Lower leg skin (tissue), 4 donors: Measurements from ENCODE around the gene TMEM200A. TPM values are rescaled to one million over a fixed set of nuclear protein-coding genes. Genes with fewer than 3 reads are reported as not detected.

Experiments
- DNase-seq, 2 donors: peaks; one replicate each; pipeline ENCODE4 v3.0.0-alpha.2; 2019; ENCODE audit warnings: low spot score in 2 of 2
- H3K4me3 ChIP-seq: fragments of 200-600 bp; sonication (generic); 2 replicates; pipeline ENCODE4 v1.5.1; 2017; ENCODE audit warnings: mild to moderate bottlenecking, low read depth; ENCODE audit not compliant: poor library complexity, severe bottlenecking
- POLR2A ChIP-seq, 2 donors: fragments of 450-650 bp; IDR thresholded peaks; one replicate each; pipeline ENCODE4 v1.6.1; 2016 to 2017; ENCODE audit warnings: antibody characterized with exemption in 2 of 2, mild to moderate bottlenecking in 1 of 2, moderate library complexity in 1 of 2
- WGBS, 2 donors: methylation state at CpG; one replicate each; pipeline ENCODE4 v1.1.5; 2018; 5-methylcytosine and 5-hydroxymethylcytosine counted together
- intact Hi-C: fragments of 100-400 bp; cut with DNase I; formaldehyde crosslinking; loops from one replicate; pipeline ENCODE4 v1.15.0; 2023; ENCODE audit warnings: low total_unique reads
- total RNA-seq, 4 donors: library from RNA; depleted of rRNA; stranded (reverse); fragments of >200 nt; gene quantifications; one replicate each; pipeline ENCODE4 v1.1.0, GENCODE V29; 2016
- TF ChIP-seq, protein P1 (sequence below), 3 donors: fragments of 450-650 bp; IDR thresholded peaks; one replicate each; pipeline ENCODE4 v1.5.1; 2016; ENCODE audit warnings: antibody characterized with exemption in 3 of 3, mild to moderate bottlenecking in 3 of 3, moderate library complexity in 2 of 3

TMEM200A gene
- total RNA-seq, 4 donors from 2014 or later = 0.23 to 1.6 (median 0.68) TPM

DNA sequence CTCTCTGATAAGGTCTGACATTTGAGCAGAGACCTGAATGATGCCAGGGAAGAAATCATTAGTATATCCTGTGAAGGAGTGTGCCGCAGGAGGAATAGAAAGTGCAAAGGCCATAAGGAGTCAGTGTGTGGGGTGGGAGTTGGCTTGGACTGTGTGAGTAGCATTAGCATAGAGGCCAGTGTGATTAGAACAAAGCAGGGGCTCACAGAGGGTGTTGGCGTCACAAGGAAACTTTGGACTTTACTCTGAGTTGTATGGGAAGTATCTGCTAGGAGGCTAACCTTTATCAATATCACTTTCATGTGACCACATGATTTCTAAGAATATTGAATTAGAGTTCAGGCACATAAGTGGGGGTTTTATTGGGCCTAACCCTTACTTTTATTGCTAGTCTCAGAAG lies 12.1 kb downstream of the TMEM200A start:
- WGBS, 2 donors = 96 to 97% methylated on average over 2 of the region's 2 CpGs
- intact Hi-C loops = no loop called here
- TF ChIP-seq POLR2A (IDR thresholded peaks at IDR 0.05) = no peak
- TF ChIP-seq, protein P1, sequence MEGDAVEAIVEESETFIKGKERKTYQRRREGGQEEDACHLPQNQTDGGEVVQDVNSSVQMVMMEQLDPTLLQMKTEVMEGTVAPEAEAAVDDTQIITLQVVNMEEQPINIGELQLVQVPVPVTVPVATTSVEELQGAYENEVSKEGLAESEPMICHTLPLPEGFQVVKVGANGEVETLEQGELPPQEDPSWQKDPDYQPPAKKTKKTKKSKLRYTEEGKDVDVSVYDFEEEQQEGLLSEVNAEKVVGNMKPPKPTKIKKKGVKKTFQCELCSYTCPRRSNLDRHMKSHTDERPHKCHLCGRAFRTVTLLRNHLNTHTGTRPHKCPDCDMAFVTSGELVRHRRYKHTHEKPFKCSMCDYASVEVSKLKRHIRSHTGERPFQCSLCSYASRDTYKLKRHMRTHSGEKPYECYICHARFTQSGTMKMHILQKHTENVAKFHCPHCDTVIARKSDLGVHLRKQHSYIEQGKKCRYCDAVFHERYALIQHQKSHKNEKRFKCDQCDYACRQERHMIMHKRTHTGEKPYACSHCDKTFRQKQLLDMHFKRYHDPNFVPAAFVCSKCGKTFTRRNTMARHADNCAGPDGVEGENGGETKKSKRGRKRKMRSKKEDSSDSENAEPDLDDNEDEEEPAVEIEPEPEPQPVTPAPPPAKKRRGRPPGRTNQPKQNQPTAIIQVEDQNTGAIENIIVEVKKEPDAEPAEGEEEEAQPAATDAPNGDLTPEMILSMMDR (IDR thresholded peaks at IDR 0.05) = no peak
- H3K4me3 ChIP-seq = no peak overlapping the region
- DNase-seq = no peak

DNA sequence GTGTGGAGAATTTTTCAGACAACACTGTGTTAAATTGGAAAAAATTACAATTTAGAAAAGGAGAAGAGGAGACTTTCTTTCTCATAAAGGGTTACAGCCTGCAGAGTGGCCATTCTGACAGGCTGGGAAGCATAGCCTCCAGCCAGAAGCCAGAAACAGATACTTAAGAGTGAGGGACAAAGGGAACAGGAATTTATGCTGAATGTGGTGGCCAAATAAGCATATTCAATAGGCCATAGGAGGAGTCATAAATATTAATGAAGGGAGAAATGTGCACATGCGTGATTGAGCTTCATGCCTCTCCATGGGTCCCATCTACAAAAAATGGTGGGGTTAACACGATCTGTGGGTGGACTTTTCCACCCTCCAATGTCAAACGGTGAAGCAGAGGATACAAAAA lies 13.4 kb downstream of the TMEM200A start:
- 83 to 84% methylated on average over 3 of the region's 3 CpGs for WGBS, 2 donors
- DNase-seq = no peak
- no peak for TF ChIP-seq POLR2A (IDR thresholded peaks at IDR 0.05)
- TF ChIP-seq, protein P1 (IDR thresholded peaks at IDR 0.05) = no peak
- no peak overlapping the region for H3K4me3 ChIP-seq
- intact Hi-C loops = no loop called here

DNA sequence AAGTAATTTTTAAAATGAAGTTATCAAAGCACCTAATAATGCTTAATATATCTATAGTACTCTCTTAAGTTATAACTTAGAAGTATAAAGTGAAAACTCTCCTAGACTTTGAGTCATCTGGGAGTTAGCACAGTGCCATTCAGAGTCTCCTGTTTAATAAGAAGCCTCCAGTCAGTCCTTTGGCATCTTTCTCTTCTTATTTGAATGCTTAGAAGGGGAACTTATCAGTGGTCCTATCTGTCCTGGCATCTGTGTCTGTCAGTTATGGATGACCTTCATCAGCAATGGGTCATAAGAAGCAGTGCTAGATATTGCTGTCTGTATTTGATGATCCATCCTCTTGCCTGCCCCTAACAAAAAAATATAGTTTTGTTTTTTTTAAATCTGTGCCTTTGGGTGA lies 15.2 kb downstream of the TMEM200A start:
- no peak overlapping the region for H3K4me3 ChIP-seq
- no peak for DNase-seq
- TF ChIP-seq POLR2A (IDR thresholded peaks at IDR 0.05) = no peak
- TF ChIP-seq, protein P1 (IDR thresholded peaks at IDR 0.05) = no peak
- intact Hi-C loops = no loop called here

DNA sequence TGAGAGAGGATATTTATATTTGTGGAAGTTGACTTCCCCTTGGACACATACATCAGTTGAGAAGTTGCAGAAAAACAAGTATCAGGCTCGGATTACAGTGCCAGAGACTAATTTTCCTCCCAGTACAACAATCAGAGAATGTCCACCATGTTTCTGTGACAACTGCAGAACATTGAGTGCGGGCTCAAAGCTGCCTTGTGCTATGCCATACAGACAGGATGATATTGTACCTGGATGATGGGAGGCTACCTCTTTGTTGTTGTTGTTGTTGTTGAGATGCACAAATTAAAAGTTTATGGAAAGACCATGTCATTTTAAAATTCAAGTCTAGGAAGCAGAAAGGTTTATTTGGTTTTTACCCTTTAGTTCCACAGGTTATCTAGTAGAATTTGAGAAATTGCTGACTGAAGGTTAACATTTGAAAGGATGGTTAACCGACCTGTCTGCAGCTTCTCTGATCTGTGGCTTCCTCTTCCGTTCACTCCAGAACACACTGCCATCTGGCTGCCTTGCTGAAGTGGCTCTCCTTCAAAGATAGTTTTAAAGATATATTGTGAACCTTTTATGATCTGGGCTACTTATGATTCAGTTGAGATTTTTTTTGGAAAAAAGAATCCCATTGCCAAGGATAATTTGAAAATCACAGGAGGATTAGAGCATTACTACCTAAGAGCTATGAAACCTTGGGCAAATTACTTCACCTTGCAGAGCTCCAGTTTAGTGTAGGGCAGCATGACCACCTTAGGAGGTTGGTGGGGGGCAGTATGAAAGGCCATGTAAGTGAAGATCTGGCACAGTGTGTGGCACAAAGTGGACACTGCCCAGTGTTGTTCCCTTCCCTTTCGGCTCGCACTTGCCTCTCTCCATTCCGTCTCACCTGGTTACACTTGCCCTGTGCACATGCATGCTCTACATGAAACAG lies 15.9 kb downstream of the TMEM200A start:
- intact Hi-C loops = no loop called here
- DNase-seq = no peak
- TF ChIP-seq POLR2A (IDR thresholded peaks at IDR 0.05) = no peak
- H3K4me3 ChIP-seq = no peak overlapping the region
- WGBS, 2 donors = 70 to 71% methylated on average over 7 of the region's 7 CpGs

DNA sequence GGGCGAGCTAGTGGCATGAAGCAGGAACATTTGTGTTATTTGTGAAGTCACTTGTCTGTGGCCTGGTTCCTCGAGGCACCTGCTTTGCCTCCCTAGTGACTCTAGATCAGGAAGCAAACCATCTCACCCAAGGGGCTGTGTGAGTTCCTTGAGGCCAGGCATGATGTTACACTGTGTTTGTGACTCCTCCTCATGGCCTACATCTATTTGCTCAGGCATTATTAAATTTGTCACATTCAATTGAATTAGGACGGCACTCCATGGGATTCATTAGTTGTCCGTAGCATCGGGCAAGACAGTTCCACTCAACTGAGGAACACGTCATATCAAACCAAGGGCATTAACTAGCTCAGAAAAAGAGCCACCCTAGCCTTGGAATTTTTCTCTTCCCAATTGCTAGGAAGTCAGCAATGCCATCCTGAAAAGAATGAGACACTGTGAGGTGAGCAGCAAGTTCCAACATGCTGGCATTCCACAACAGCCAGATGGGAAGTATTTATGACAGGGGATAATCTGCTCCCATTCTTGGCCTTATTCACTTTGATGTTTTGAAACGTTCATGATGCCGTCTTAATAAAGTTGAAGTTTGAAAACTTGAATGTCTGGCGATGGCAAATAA lies 17.2 kb downstream of the TMEM200A start:
- intact Hi-C loops = no loop called here
- DNase-seq = no peak
- no peak overlapping the region for H3K4me3 ChIP-seq
- no peak for TF ChIP-seq POLR2A (IDR thresholded peaks at IDR 0.05)
- TF ChIP-seq, protein P1 (IDR thresholded peaks at IDR 0.05) = no peak
- whole genome bisulfite sequencing, 2 donors = 49 to 57% methylated on average over 9 of the region's 9 CpGs

DNA sequence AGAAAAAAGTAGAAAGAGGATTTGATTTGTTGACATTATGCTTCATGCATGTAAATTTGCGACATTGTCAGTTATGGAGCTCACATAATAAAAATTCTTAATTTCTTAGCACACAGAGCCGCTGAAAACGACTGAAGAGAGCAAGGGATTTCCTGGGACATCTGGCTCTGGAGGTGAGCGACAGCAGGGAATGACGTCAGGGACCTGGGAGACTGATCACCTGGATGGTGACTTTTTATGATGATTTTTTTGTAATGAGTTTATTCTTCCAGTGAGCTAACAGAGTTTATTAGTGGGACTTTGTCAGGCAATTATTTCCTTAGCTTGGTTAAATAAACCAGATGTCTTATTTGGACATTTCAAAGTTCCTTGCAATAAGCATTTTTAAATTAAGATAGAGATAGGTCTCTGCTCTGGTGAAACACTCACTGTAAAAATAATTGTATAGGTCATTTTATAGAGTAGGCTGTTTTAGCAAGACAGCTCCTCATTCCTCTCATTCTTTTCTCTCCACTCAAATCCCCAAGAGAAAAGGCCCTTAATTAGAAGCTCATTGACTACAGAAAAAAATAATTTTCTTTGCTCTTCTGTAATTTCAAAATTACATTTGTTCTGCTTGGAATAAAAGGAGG lies 19.4 kb downstream of the TMEM200A start:
- TF ChIP-seq, protein P1 (IDR thresholded peaks at IDR 0.05) = no peak
- TF ChIP-seq POLR2A (IDR thresholded peaks at IDR 0.05) = no peak
- intact Hi-C loops = no loop called here
- WGBS, 2 donors = 70 to 73% methylated on average over 5 of the region's 5 CpGs
- H3K4me3 ChIP-seq = no peak overlapping the region
- no peak for DNase-seq
